Mesenchymal stem cell (in vitro differentiated cells and primary cell): Measurements from ENCODE around the gene NHERF1.

Experiments used
- DNase-seq: peaks from one replicate; pipeline ENCODE4 v3.0.0-alpha.2; 2013
- H2AFZ ChIP-seq: one replicate; pipeline ENCODE4 v1.6.1; 2013; ENCODE audit warnings: low read depth, mild to moderate bottlenecking, control low read depth, inconsistent platforms, low read length, moderate library complexity
- H2AK5ac ChIP-seq: 2 replicates; pipeline ENCODE4 v1.6.1; 2013; ENCODE audit warnings: low read length, moderate library complexity, mild to moderate bottlenecking, inconsistent platforms; ENCODE audit not compliant: severe bottlenecking
- H2BK120ac ChIP-seq: one replicate; pipeline ENCODE4 v1.6.1; 2013; ENCODE audit warnings: low read depth, mild to moderate bottlenecking, inconsistent platforms, low read length, moderate library complexity
- H2BK12ac ChIP-seq, 2 experiments: one replicate each; pipeline ENCODE4 v1.6.1; 2013; ENCODE audit warnings: inconsistent platforms in 2 of 2, low read length in 2 of 2, mild to moderate bottlenecking in 2 of 2, moderate library complexity in 2 of 2, control low read depth in 1 of 2
- H2BK15ac ChIP-seq: one replicate; pipeline ENCODE4 v1.6.1; 2013; ENCODE audit warnings: mild to moderate bottlenecking, low read depth, inconsistent platforms; ENCODE audit not compliant: poor library complexity, severe bottlenecking
- H2BK5ac ChIP-seq: 2 replicates; pipeline ENCODE4 v1.6.1; 2013; ENCODE audit warnings: low read depth, mild to moderate bottlenecking, low read length, control low read depth, inconsistent platforms; ENCODE audit not compliant: poor library complexity, severe bottlenecking
- H3K14ac ChIP-seq, 2 experiments: one replicate each; pipeline ENCODE4 v1.6.1; 2013; ENCODE audit warnings: inconsistent platforms in 2 of 2, low read length in 2 of 2, control low read depth in 1 of 2, mild to moderate bottlenecking in 1 of 2, moderate library complexity in 1 of 2
- H3K18ac ChIP-seq, 2 experiments: one replicate each; pipeline ENCODE4 v1.6.1; 2013; ENCODE audit warnings: inconsistent platforms in 2 of 2, low read length in 2 of 2, control low read depth in 1 of 2, low read depth in 1 of 2, mild to moderate bottlenecking in 1 of 2
- H3K23ac ChIP-seq, 2 experiments: one replicate each; pipeline ENCODE4 v1.6.1; 2013; ENCODE audit warnings: inconsistent platforms in 2 of 2, low read length in 2 of 2, mild to moderate bottlenecking in 2 of 2, moderate library complexity in 2 of 2, control low read depth in 1 of 2
- H3K27ac ChIP-seq: 2 replicates; pipeline ENCODE4 v1.5.1; 2013; ENCODE audit warnings: mild to moderate bottlenecking, moderate library complexity, low read length, control low read depth, inconsistent platforms; ENCODE audit not compliant: poor library complexity, severe bottlenecking
- H3K27me3 ChIP-seq, 2 experiments: 2 replicates each; pipeline versions ENCODE4 v1.6.1 to v1.7.0; 2013; ENCODE audit warnings: low read length in 2 of 2, mild to moderate bottlenecking in 2 of 2, moderate library complexity in 2 of 2, control low read depth in 1 of 2, inconsistent platforms in 1 of 2; ENCODE audit not compliant: control insufficient read depth in 1 of 2, insufficient read depth in 1 of 2
- H3K36me3 ChIP-seq, 2 experiments: 2 replicates each; pipeline versions ENCODE4 v1.6.1 to v1.7.0; 2013; ENCODE audit warnings: low read length in 2 of 2, control low read depth in 1 of 2, inconsistent platforms in 1 of 2, low read depth in 1 of 2, mild to moderate bottlenecking in 1 of 2; ENCODE audit not compliant: insufficient read depth in 2 of 2, control insufficient read depth in 1 of 2
- H3K4ac ChIP-seq, 2 experiments: one replicate each; pipeline ENCODE4 v1.6.1; 2013; ENCODE audit warnings: inconsistent platforms in 2 of 2, low read length in 2 of 2, mild to moderate bottlenecking in 2 of 2, moderate library complexity in 2 of 2, control low read depth in 1 of 2, low read depth in 1 of 2
- H3K4me1 ChIP-seq: 2 replicates; pipeline ENCODE4 v1.6.1; 2013; ENCODE audit warnings: low read depth, low read length, control low read depth; ENCODE audit not compliant: control insufficient read depth, insufficient read depth
- H3K4me2 ChIP-seq: 2 replicates; pipeline ENCODE4 v1.6.1; 2013; ENCODE audit warnings: low read length, mild to moderate bottlenecking, inconsistent platforms; ENCODE audit not compliant: poor library complexity, severe bottlenecking
- H3K4me3 ChIP-seq, 2 experiments: 2 replicates each; pipeline versions ENCODE4 v1.5.1 to v1.7.0; 2013; ENCODE audit warnings: low read length in 2 of 2, mild to moderate bottlenecking in 2 of 2, control low read depth in 1 of 2, low read depth in 1 of 2; ENCODE audit not compliant: insufficient read depth in 1 of 2
- H3K79me1 ChIP-seq: replicated peaks from 2 replicates; pipeline ENCODE4 v1.6.1; 2013; ENCODE audit warnings: mild to moderate bottlenecking, control low read depth, low read length, inconsistent platforms; ENCODE audit not compliant: poor library complexity, severe bottlenecking
- H3K9ac ChIP-seq: 2 replicates; pipeline ENCODE4 v1.7.0; 2013; ENCODE audit warnings: mild to moderate bottlenecking, low read length, moderate library complexity
- H3K9me3 ChIP-seq: 2 replicates; pipeline ENCODE4 v1.7.0; 2013; ENCODE audit warnings: mild to moderate bottlenecking, low read length; ENCODE audit not compliant: control insufficient read depth
- H4K8ac ChIP-seq: one replicate; pipeline ENCODE4 v1.6.1; 2013; ENCODE audit warnings: inconsistent platforms, mild to moderate bottlenecking, low read length, moderate library complexity
- H4K91ac ChIP-seq: one replicate; pipeline ENCODE4 v1.6.1; 2013; ENCODE audit warnings: mild to moderate bottlenecking, low read length, inconsistent platforms
- WGBS: methylation state at CpG from one replicate; pipeline ENCODE4 v1.1.7; 2013; ENCODE audit warnings: mixed read lengths; 5-methylcytosine and 5-hydroxymethylcytosine counted together

NHERF1 gene

GRCh38 chr17:74763565-74764387, 15.3 kb downstream of the NHERF1 start:
- H2BK5ac ChIP-seq, result no peak overlapping the region
- H3K79me1 ChIP-seq, result peaks cover 48% of the 10 kb centered on the region
- H3K36me3 ChIP-seq, result peaks cover 0 to 31% of the 10 kb centered on the region in 2 experiments
- no peak overlapping the region for H2BK15ac ChIP-seq
- H3K14ac ChIP-seq, result peak overlapping the region in 1 of 2 experiments; percentile 62
- no peak overlapping the region for H3K4me2 ChIP-seq
- no peak overlapping the region for H3K23ac ChIP-seq
- H3K18ac ChIP-seq, result peak overlapping the region in 1 of 2 experiments; percentile 51
- H3K4me3 ChIP-seq, result no peak overlapping the region
- peak overlapping the region; percentile 10 for H4K91ac ChIP-seq
- H4K8ac ChIP-seq, result no peak overlapping the region
- no peak for DNase-seq
- peak overlapping the region; percentile 13 for H3K27ac ChIP-seq
- no peaks in the 10 kb centered on the region for H3K27me3 ChIP-seq
- H2AK5ac ChIP-seq, result peak overlapping the region; percentile 21
- H2AFZ ChIP-seq, result no peak overlapping the region
- H2BK12ac ChIP-seq, result peak overlapping the region in 1 of 2 experiments; percentile 59
- H3K9me3 ChIP-seq, result no peaks in the 10 kb centered on the region
- no peak overlapping the region for H3K4ac ChIP-seq
- H3K4me1 ChIP-seq, result peaks cover 64% of the 10 kb centered on the region
- no peak overlapping the region for H3K9ac ChIP-seq
- peak overlapping the region; percentile 0 for H2BK120ac ChIP-seq
- WGBS, result 71% methylated on average over 13 of the region's 16 CpGs

- Histone ChIP-seq H4K8ac (no peak overlapping the region), H3K36me3 (peaks cover 6 to 41% of the 10 kb centered on the region in 2 experiments), H2AK5ac (no peak overlapping the region), H3K9me3 (no peaks in the 10 kb centered on the region), H3K18ac (no peak overlapping the region), H3K14ac (no peak overlapping the region), H2BK15ac (peak overlapping the region; percentile 44), H2AFZ (no peak overlapping the region), H3K27me3 (no peaks in the 10 kb centered on the region), H3K23ac (no peak overlapping the region), H3K4me3 (no peak overlapping the region), H2BK12ac (no peak overlapping the region), H3K27ac (no peak overlapping the region), H2BK120ac (no peak overlapping the region), H4K91ac (peak overlapping the region; percentile 6), H2BK5ac (no peak overlapping the region), H3K9ac (no peak overlapping the region), H3K4ac (no peak overlapping the region), H3K4me2 (no peak overlapping the region), H3K4me1 (peaks cover 59% of the 10 kb centered on the region), H3K79me1 (peaks cover 46% of the 10 kb centered on the region)
- DNase-seq, result no peak
- WGBS, result 85% methylated on average over 2 of the region's 4 CpGs
Measured at GRCh38 chr17:74764751-74765286, 16.4 kb downstream of the NHERF1 start.

GRCh38 chr17:74766413-74766812, 18.0 kb downstream of the NHERF1 start:
- Histone ChIP-seq H3K9ac (no peak overlapping the region), H4K8ac (no peak overlapping the region), H3K14ac (no peak overlapping the region), H3K4ac (no peak overlapping the region), H3K27me3 (no peaks in the 10 kb centered on the region), H3K23ac (no peak overlapping the region), H2AFZ (no peak overlapping the region), H3K79me1 (peaks cover 42% of the 10 kb centered on the region), H3K4me3 (no peak overlapping the region), H3K4me1 (peaks cover 44% of the 10 kb centered on the region), H2BK5ac (no peak overlapping the region), H2BK120ac (no peak overlapping the region), H2AK5ac (no peak overlapping the region), H3K9me3 (no peaks in the 10 kb centered on the region), H3K27ac (no peak overlapping the region), H2BK12ac (no peak overlapping the region), H2BK15ac (no peak overlapping the region), H4K91ac (no peak overlapping the region), H3K4me2 (no peak overlapping the region), H3K18ac (no peak overlapping the region), H3K36me3 (peaks cover 21 to 57% of the 10 kb centered on the region in 2 experiments)
- DNase-seq, result no peak
- WGBS, result 94% methylated on average over 2 of the region's 2 CpGs

GRCh38 chr17:74767111-74767516, 18.7 kb downstream of the NHERF1 start:
- 93% methylated on average over 7 of the region's 10 CpGs for WGBS
- Histone ChIP-seq H2BK15ac (no peak overlapping the region), H3K4me1 (peaks cover 37% of the 10 kb centered on the region), H4K8ac (no peak overlapping the region), H2BK120ac (no peak overlapping the region), H3K27ac (no peak overlapping the region), H3K27me3 (no peaks in the 10 kb centered on the region), H3K14ac (no peak overlapping the region), H3K36me3 (peaks cover 28 to 60% of the 10 kb centered on the region in 2 experiments), H3K23ac (no peak overlapping the region), H2BK5ac (no peak overlapping the region), H3K9me3 (no peaks in the 10 kb centered on the region), H2BK12ac (no peak overlapping the region), H3K18ac (no peak overlapping the region), H3K4me3 (no peak overlapping the region), H2AK5ac (no peak overlapping the region), H3K79me1 (peaks cover 42% of the 10 kb centered on the region), H3K9ac (no peak overlapping the region), H3K4ac (no peak overlapping the region), H2AFZ (no peak overlapping the region), H3K4me2 (no peak overlapping the region), H4K91ac (no peak overlapping the region)
- DNase-seq, result no peak
